ENCODE data around the gene GPC5.

The GPC5 gene

GRCh38 chr13:91523116-91523515 lies 124.7 kb downstream of the GPC5 start:
- TF ChIP-seq, protein P1, sequence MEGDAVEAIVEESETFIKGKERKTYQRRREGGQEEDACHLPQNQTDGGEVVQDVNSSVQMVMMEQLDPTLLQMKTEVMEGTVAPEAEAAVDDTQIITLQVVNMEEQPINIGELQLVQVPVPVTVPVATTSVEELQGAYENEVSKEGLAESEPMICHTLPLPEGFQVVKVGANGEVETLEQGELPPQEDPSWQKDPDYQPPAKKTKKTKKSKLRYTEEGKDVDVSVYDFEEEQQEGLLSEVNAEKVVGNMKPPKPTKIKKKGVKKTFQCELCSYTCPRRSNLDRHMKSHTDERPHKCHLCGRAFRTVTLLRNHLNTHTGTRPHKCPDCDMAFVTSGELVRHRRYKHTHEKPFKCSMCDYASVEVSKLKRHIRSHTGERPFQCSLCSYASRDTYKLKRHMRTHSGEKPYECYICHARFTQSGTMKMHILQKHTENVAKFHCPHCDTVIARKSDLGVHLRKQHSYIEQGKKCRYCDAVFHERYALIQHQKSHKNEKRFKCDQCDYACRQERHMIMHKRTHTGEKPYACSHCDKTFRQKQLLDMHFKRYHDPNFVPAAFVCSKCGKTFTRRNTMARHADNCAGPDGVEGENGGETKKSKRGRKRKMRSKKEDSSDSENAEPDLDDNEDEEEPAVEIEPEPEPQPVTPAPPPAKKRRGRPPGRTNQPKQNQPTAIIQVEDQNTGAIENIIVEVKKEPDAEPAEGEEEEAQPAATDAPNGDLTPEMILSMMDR (conservative IDR thresholded peaks at IDR 0.05) = no peak
- H3K27ac ChIP-seq = no peak overlapping the region

GRCh38 chr13:91526543-91527033 lies 128.2 kb downstream of the GPC5 start:
- H3K27ac ChIP-seq = no peak overlapping the region
- TF ChIP-seq, protein P1 (conservative IDR thresholded peaks at IDR 0.05) = no peak

DNA sequence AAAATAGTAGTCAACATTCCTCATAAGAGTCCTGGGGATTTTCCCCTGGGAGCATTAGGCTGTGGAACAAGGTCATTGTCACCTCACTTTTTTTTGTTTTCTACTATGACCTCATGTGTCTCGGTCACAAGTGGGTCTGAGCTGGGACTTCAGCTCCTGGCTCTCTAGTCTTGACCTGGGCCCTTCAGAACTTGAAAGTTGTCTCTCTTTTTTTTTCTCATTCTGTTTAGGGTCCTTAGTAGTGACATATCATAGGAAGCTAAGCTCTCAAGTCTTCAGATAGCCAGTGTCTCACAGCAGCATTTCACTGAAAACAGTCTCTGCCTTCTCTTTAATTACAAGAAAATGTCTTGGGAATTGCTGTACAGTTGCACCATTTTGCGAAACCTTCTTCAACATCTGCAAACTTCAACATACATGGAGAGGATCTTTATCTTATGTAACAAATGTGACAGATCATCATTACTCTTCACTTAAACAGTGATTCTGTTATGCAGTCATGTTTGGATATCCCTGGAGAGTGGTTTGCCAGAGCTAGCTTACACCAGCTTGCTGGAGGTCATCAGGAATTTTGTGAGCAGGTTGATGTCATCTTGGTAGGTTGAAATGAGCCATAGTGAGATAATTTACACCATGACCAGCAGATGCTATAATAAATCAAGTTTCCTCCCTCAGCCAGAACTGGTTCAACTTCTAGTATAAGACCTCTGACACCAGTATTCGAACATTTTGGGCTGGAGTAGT lies 131.5 kb downstream of the GPC5 start:
- H3K27ac ChIP-seq = no peak overlapping the region
- TF ChIP-seq, protein P1 (conservative IDR thresholded peaks at IDR 0.05) = no peak

- no peak overlapping the region for H3K27ac ChIP-seq
- TF ChIP-seq, protein P1 (conservative IDR thresholded peaks at IDR 0.05) = no peak
Observed at GRCh38 chr13:91531646-91532045, 133.2 kb downstream of the GPC5 start.

DNA sequence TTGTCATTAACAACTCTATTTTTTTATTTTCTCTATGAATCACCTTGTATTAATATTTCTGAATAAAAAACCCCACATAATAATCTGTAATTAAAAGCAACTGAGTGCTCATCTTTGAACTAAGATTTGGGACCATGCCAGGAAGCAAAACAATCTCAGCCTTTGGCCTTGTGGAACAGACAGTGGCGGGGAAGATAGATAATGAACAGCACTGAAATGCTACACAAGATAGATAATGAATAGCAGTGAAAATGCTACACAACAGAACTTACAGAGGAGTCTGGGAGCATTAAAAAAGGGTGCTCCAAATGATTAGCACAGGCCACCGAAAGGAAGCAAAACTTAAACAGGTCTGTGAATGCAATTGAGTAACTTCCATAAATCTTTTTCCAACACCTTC lies 134.9 kb downstream of the GPC5 start:
- H3K27ac ChIP-seq = no peak overlapping the region
- TF ChIP-seq, protein P1 (conservative IDR thresholded peaks at IDR 0.05) = no peak

DNA sequence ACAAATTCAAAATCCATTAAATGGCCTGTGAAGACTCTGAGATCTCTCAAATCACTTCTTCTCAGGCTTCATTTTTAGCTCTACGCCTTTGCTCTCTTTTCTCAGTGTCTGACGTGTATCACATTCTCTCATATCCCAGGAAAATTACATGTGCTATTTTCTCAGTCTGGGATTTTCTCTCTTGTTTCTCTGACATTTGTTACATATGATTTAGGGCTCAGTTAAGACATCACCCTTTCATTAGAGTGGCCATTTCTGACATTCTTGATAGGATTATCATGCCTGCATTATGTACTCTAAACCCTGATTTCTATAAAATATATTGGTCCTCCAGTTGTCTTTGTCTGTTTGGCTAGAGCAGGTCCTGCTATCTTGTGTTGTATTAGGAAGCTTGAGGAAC lies 136.6 kb downstream of the GPC5 start:
- no peak overlapping the region for H3K27ac ChIP-seq
- TF ChIP-seq, protein P1 (conservative IDR thresholded peaks at IDR 0.05) = no peak

DNA sequence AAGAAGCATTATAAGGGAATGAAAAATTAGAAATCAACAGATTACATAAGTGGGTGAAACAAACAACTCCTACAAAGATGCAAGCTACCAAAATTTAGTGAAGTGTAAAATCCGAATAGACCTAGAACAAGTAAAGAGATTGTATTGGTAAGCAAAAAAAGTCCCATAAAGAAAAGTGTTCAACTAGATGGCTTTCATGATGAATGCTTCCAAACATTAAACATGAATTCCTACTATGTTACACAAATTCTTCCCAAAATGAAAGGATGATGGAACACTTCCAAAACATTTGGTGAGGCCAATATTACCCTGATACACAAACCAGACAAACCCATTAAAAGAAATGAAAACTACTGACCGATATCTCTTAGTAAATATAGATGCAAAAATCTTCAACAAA lies 139.0 kb downstream of the GPC5 start:
- H3K27ac ChIP-seq = no peak overlapping the region
- TF ChIP-seq, protein P1 (conservative IDR thresholded peaks at IDR 0.05) = no peak
